Motor neuron (in vitro differentiated cells): ENCODE measurements around the gene CHSY1. TPM values are rescaled to one million over a fixed set of nuclear protein-coding genes. Genes with fewer than 3 reads are reported as not detected.
A peak's percentile ranks its signal among the peaks of the same experiment; 100 is the strongest.

Source experiments
- ATAC-seq, 8 experiments: fragments of 200-7000 bp; cut with Tn5 transposase; replicated peaks in 6 of 8; 2 replicates each; pipeline ENCODE4 v1.8.0; 2021; ENCODE audit warnings: mild to moderate bottlenecking in 8 of 8, moderate library complexity in 8 of 8
- H3K27ac ChIP-seq, 2 donors: fragments of 250-450 bp; sonication (Bioruptor Pico); 2 replicates each; pipeline ENCODE4 v1.9.0; 2021; ENCODE audit warnings: antibody characterized with exemption in 2 of 2, mild to moderate bottlenecking in 2 of 2, moderate library complexity in 1 of 2
- H3K4me1 ChIP-seq, 2 donors: fragments of 250-450 bp; sonication (Bioruptor Pico); replicated peaks in 1 of 2; 2 replicates each; pipeline ENCODE4 v1.6.1; 2021; ENCODE audit warnings: antibody characterized with exemption in 2 of 2, mild to moderate bottlenecking in 2 of 2, moderate library complexity in 1 of 2
- H3K4me3 ChIP-seq, 5 donors: fragments of 250-450 bp; sonication (Bioruptor Pico); 2 replicates each; pipeline ENCODE4 v1.9.0; 2021; ENCODE audit warnings: antibody characterized with exemption in 5 of 5, mild to moderate bottlenecking in 5 of 5, moderate library complexity in 4 of 5
- WGBS, 10 experiments: fragments of 450-650 bp; shearing (Covaris generic); methylation state at CpG; one replicate each; pipeline ENCODE4 v1.0.0; 2022; 5-methylcytosine and 5-hydroxymethylcytosine counted together
- in situ Hi-C, 9 experiments: fragments of 400-800 bp; cut with MboI; loops; one replicate each; pipeline ENCODE4 v1.15.0; 2021; ENCODE audit warnings: low sequenced_read_pairs in 9 of 9, low pct_unique_long_range_greater_than_20kb in 2 of 9; ENCODE audit not compliant: unreplicated experiment in 9 of 9
- total RNA-seq, 8 experiments: library from RNA; unstranded; fragments of 300-600 nt; gene quantifications; 2 replicates each; pipeline versions ENCODE4 v1.2.3 to v1.2.4, GENCODE V29; 2022

Gene CHSY1
- total RNA-seq, 8 experiments from 2014 or later, result 14.2 to 59.5 (median 20.7) TPM

DNA sequence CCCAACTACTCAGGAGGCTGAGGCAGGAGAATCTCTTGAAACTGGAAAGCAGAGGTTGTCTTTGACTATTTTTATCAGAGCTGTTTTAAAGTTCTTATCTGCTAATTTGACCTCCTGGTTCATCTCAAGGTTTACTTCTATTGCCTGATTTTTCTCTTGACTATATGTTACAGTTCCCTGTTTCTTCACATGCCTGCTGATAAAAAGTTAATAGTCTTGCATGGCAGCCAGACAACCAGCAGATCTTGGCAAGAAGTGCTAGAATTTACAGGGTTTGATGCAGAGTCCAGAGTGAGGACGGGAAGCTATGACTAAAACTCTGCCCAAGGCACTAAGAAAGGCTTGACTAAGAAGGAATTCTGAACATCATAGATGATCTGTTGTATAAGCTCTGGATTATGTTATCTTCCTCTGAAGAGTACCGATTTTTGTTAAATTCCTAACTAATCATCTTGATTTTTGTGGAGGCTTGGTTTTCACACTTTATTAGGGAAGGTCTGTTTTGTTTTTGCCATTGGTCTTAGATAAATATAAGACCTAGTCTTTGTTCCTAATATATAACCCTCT lies 85.9 kb downstream of the CHSY1 start:
- no peaks in the 10 kb centered on the region for H3K4me1 ChIP-seq
- no peak overlapping the region for H3K4me3 ChIP-seq
- no peak for ATAC-seq
- no peak overlapping the region for H3K27ac ChIP-seq
- 43 to 92% (median 71%) methylated on average over 1 to 2 of the region's 2 CpGs for WGBS, 10 experiments
- in situ Hi-C loops, result no loop called here

GRCh38 chr15:101162701-101163483 lies 89.0 kb downstream of the CHSY1 start:
- in situ Hi-C loops, result no loop called here
- no peaks in the 10 kb centered on the region for H3K4me1 ChIP-seq
- no peak overlapping the region for H3K4me3 ChIP-seq
- ATAC-seq, result no peak
- 33 to 100% (median 80%) methylated on average over 1 to 6 of the region's 12 CpGs; no CpG with 5 or more reads in 5 of the 10 experiments for WGBS, 10 experiments
- no peak overlapping the region for H3K27ac ChIP-seq

DNA sequence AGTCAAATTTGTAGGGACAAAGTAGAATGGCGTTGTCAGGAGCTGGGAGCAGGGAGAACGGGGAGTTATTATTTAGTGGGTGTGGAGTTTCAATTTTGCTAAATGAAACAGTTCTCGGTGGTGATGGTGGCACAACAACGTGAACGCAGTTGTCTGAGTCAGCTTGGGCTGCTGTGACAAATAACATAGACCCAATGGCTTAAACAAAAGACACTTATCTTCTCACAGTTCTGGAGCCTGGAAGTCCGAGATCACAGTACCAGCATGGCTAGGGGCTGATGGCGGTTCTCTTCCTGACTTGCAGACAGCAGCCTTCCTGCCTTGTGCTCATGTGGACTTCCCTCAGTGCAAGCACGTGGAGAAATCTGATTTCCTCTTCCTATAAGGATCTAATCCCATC lies 90.2 kb downstream of the CHSY1 start:
- WGBS, 10 experiments, result 67 to 100% (median 81%) methylated on average over 2 to 7 of the region's 8 CpGs

DNA sequence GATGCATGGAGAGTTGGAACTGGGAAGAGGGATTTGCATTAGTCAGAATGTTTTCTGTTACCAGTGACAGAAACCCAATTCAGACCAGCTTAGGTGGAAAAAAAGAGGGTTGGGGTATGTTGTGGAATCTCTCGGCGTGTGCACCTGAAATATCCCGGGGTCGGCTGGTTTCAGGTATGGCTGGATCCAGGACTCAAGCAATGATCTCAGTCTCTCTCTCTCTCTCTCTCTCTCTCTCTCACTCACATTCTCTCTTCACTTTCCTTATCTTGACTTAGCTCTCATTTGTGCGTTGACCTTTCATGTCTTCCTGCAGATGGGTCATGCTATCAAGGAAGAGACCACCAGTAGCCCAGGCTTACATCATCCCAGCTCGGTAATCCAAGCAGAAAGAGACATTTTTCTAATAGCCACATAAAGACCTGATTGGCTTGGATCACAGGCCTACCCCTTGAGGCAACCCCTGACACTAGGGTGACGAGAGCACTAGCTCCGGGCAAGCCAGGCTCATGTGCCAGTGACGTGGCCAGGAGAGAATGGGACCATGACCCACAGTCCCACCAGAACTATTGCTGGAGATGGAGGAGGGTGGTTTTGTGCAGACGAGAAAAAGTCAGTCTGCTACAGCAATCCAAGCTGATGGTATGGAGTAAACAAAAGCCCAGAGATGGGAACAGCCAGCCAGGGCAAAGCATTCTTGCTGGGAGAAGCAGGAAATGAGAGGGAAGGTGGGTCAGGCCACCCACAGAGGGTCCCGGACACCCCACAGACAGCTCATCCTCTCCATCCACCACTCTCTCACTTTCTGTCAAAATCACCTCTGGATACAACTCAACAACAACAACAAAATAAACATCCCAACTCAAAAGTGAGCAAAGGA lies 91.7 kb downstream of the CHSY1 start:
- Histone ChIP-seq H3K27ac (no peak overlapping the region), H3K4me1 (peaks cover 0 to 7% of the 10 kb centered on the region in 2 donors), H3K4me3 (no peak overlapping the region)
- no peak for ATAC-seq
- whole genome bisulfite sequencing, 10 experiments, result 17 to 100% (median 67%) methylated on average over 1 to 9 of the region's 11 CpGs; no CpG with 5 or more reads in 1 of the 10 experiments
- in situ Hi-C loops, result no loop called here

More for the DNA sequence above, 90.2 kb downstream of the CHSY1 start:
- peaks cover 0 to 2% of the 10 kb centered on the region in 2 donors for H3K4me1 ChIP-seq
- H3K4me3 ChIP-seq, result no peak overlapping the region
- in situ Hi-C loops, result no loop called here
- no peak for ATAC-seq
- no peak overlapping the region for H3K27ac ChIP-seq

DNA sequence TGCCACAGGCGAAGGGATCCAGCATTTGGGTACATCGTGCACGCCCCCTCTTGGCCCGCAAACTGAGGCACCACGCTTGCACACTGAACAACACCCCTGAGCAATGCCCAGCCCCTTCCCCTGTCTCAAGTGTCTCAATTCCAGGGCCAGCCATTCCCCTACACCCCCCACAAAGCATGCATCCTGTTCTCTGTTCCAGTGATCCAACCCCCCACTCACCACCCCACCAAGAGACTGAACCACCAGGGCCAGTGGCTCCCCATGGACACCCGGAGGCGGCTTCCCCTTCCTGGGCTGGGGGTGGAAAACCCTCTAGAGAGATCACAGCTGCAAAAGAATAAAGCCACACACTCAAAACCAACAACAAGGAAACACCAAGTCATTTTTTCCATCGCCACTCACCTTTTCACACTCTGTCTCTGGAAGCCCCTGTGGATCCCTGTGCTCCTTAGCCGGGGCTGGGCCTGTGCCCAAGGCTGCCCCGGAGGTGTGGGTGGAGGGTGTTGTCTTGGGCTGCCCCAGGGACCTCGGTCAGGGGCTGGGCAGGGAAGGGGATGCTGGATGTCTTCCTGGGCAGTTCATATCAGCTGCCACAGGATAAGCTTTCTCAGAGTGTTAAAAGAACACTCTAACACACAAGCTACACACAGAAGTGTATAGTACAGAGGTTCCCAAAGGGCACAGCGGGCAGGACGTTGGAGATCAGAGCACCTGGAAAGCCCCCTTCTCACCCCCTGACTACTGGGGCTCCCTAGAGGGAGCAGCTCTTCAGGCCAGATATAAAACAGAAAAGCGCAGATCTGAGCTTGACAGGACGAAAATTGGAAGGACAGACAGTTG lies 92.5 kb downstream of the CHSY1 start:
- no peak overlapping the region for H3K4me3 ChIP-seq
- WGBS, 10 experiments, result 60 to 95% (median 83%) methylated on average over 1 to 6 of the region's 15 CpGs; no CpG with 5 or more reads in 3 of the 10 experiments
- ATAC-seq, result no peak
- no peak overlapping the region for H3K27ac ChIP-seq
- H3K4me1 ChIP-seq, result peaks cover 0 to 7% of the 10 kb centered on the region in 2 donors
- in situ Hi-C loops, result no loop called here

- ATAC-seq, result no peak
- Histone ChIP-seq H3K4me1 (peaks cover 0 to 7% of the 10 kb centered on the region in 2 donors), H3K27ac (no peak overlapping the region), H3K4me3 (no peak overlapping the region)
- WGBS, 10 experiments, result 40 to 90% (median 80%) methylated on average over 1 to 15 of the region's 30 CpGs; no CpG with 5 or more reads in 1 of the 10 experiments
- in situ Hi-C loops, result no loop called here
These were observed 93.4 kb downstream of the CHSY1 start for GRCh38 chr15:101158166-101159095.

- ATAC-seq, result no peak
- no peak overlapping the region for H3K27ac ChIP-seq
- peaks cover 0 to 7% of the 10 kb centered on the region in 2 donors for H3K4me1 ChIP-seq
- H3K4me3 ChIP-seq, result no peak overlapping the region
- WGBS, 10 experiments, result 29 to 80% methylated on average over 2 to 4 of the region's 6 CpGs; no CpG with 5 or more reads in 8 of the 10 experiments
- in situ Hi-C loops, result no loop called here
These were observed 94.1 kb downstream of the CHSY1 start for GRCh38 chr15:101157721-101158120.

DNA sequence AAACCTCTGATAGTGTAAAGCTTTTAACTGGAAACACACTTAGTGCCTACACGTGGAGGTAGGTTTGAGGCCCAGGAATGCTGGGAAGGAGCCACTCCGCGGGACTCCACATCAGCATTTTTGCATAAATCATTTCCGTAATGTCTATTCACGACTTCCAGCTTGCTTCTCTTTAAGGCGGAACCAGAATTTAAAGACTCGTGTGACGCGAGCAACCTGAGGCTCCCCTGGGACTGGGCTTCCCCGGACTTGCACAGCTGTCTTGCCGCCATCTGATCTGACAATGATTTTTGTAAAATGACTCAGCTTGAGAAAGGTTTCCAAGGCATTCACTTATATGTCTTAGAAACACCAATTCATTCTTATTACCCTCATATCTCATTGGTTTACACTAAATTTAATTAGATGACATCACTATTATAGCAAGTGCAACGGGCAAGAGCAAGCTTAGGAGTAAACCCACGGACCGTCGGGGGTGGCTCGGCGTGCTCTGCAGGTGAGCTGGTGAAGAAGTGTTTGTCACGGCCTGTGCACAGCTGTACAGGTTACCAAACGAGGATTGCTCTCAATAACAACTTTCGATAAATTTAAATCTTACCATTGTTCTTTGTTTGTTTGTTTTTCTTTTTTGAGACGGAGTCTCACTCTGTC lies 95.2 kb downstream of the CHSY1 start:
- H3K4me3 ChIP-seq, result no peak overlapping the region
- WGBS, 10 experiments, result 47 to 98% (median 80%) methylated on average over 1 to 18 of the region's 21 CpGs; no CpG with 5 or more reads in 1 of the 10 experiments
- in situ Hi-C loops, result no loop called here
- peak in 7 of 8 experiments; percentile 13 to 98 (median 71) for ATAC-seq
- no peak overlapping the region for H3K27ac ChIP-seq
- peaks cover 0 to 7% of the 10 kb centered on the region in 2 donors for H3K4me1 ChIP-seq

DNA sequence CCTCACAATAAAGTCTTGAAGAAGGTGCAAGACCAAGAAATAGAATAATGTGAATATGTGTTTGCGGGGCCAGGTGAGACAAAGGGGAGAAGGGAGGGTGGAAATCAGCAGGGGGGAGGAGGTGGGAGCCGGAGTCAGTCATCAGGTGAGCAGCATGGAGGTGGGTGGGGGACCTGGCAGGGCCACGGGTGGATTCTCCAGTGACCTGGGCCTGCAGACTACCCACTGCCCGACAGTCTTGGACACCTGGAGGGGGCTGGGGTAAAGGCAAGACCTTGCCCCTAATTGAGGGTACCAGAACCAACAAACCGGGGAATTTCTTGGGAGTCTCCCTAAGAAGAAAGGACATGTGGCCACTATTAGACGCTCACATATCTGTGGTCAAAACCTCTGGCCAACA lies 95.8 kb downstream of the CHSY1 start:
- peaks cover 0 to 7% of the 10 kb centered on the region in 2 donors for H3K4me1 ChIP-seq
- in situ Hi-C loops, result no loop called here
- no peak overlapping the region for H3K4me3 ChIP-seq
- no peak for ATAC-seq
- no peak overlapping the region for H3K27ac ChIP-seq
- 44 to 100% (median 90%) methylated on average over 1 to 2 of the region's 6 CpGs; no CpG with 5 or more reads in 7 of the 10 experiments for WGBS, 10 experiments

DNA sequence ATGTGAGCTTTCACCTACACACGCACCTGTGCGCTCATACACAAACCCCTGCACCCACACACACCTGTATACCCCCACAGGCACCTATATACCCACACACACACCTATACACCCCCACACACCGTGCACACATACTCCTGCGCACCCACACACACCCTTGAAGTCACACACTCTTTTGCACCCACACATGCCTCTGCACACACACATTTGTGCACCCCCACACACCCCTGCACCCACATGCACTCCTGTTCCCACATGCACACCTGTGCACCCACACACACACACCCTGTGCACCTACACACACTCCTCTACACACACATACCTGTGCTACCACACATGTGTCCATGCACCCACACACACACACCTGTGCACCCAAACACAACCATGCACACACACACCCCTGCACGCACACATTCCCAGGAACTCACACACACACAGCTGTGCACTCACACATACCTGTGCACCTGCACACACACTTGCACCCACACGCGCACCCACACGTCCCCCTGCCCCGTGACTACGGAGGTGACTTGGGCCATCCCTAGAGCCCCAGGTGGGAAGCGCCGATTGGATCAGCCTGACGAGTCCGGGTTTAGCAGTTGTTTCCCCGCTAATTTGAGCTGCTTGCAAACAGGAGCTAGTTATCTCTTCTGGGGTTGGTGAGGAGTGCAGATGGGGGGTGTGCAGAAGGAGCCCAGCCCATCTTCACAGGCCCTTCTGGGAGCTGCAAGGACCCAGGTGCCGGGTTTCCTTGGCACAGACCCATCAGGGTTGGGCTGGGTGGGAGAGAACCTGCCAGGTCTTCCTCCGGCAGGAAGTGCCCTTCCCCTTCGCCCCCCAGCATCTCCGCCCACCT lies 97.8 kb downstream of the CHSY1 start:
- Histone ChIP-seq H3K27ac (no peak overlapping the region), H3K4me3 (no peak overlapping the region), H3K4me1 (peaks cover under 1 to 7% of the 10 kb centered on the region in 2 donors)
- in situ Hi-C loops, result no loop called here
- 89 to 100% (median 92%) methylated on average over 1 to 3 of the region's 19 CpGs; no CpG with 5 or more reads in 4 of the 10 experiments for WGBS, 10 experiments
- no peak for ATAC-seq
